GM06990 (cell line): Measurements from ENCODE around the gene NCBP3.
A peak's percentile ranks its signal among the peaks of the same experiment; 100 is the strongest.
"Not testable (repeated sequence)": the region's sequence is repeated elsewhere in the genome, so short reads cannot be mapped to it uniquely, and the experiment has no call there.

Experiments used
- DNase-seq: peaks from one replicate; pipeline ENCODE4 v3.0.0-alpha.2; 2011; ENCODE audit not compliant: insufficient read length; ENCODE audit errors: extremely low read depth
- H3K27me3 ChIP-seq: replicated peaks from 2 replicates; pipeline ENCODE4 v1.6.0; 2011; ENCODE audit warnings: low read length; ENCODE audit not compliant: control insufficient read depth, insufficient read depth
- H3K36me3 ChIP-seq: 2 replicates; pipeline ENCODE4 v1.5.1; 2011; ENCODE audit warnings: low read length; ENCODE audit not compliant: control insufficient read depth, insufficient read depth
- H3K4me3 ChIP-seq: replicated peaks from 2 replicates; pipeline ENCODE4 v1.5.1; 2011; ENCODE audit warnings: low read depth, mild to moderate bottlenecking, control low read depth, low read length
- CTCF ChIP-seq: IDR thresholded peaks from 2 replicates; pipeline ENCODE4 v1.5.1; 2011; ENCODE audit warnings: low read length, control low read depth, mild to moderate bottlenecking, inconsistent platforms; ENCODE audit not compliant: insufficient read depth, poor library complexity, severe bottlenecking

NCBP3 gene

DNA sequence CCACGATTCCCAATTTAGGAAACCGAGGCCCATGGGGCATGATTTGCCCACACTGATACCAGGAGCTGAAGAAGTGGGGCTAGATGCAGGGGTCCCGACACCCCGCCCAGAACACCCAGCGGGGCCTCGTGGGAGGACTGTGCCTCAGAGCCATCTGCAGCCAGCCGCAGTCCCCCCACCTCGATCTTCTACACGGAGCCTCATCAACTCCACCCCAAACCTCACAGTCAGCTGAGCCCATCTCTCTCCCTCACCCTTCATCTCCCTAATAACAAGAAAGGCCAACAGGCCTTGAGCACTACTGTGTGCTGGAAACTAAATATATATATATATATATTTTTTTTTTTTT, 49.2 kb downstream of the NCBP3 start:
- H3K27me3 ChIP-seq = no peaks in the 10 kb centered on the region
- no peak overlapping the region for H3K4me3 ChIP-seq
- no peak for DNase-seq
- peaks cover 2% of the 10 kb centered on the region; the same call in 1 of the 2 replicates for H3K36me3 ChIP-seq
- TF ChIP-seq CTCF = no peak

GRCh38 chr17:3796110-3796821, 49.8 kb downstream of the NCBP3 start:
- Histone ChIP-seq H3K27me3 (no peaks in the 10 kb centered on the region), H3K36me3 (peaks cover under 1% of the 10 kb centered on the region; the same call in 1 of the 2 replicates), H3K4me3 (no peak overlapping the region)
- peak; percentile 89 for DNase-seq
- peak; percentile 3 for TF ChIP-seq CTCF

- H3K4me3 ChIP-seq = no peak overlapping the region
- H3K27me3 ChIP-seq = no peaks in the 10 kb centered on the region
- no peaks in the 10 kb centered on the region for H3K36me3 ChIP-seq
- no peak for TF ChIP-seq CTCF
- peak; percentile 45 for DNase-seq
These were observed 50.5 kb downstream of the NCBP3 start for GRCh38 chr17:3795390-3796102.

GRCh38 chr17:3794557-3795389, 51.3 kb downstream of the NCBP3 start:
- H3K4me3 ChIP-seq = no peak overlapping the region
- no peak for DNase-seq
- H3K36me3 ChIP-seq = no peaks in the 10 kb centered on the region
- H3K27me3 ChIP-seq = no peaks in the 10 kb centered on the region
- no peak for TF ChIP-seq CTCF

- H3K27me3 ChIP-seq, DNase-seq, H3K4me3 ChIP-seq, H3K36me3 ChIP-seq: not testable (repeated sequence)
These were observed 51.9 kb downstream of the NCBP3 start for GRCh38 chr17:3794152-3794551.

- H3K36me3 ChIP-seq, DNase-seq, H3K4me3 ChIP-seq: not testable (repeated sequence)
These were observed 52.8 kb downstream of the NCBP3 start for GRCh38 chr17:3793258-3793657.

More at GRCh38 chr17:3793258-3793657, 52.8 kb downstream of the NCBP3 start:
- H3K27me3 ChIP-seq = not testable (repeated sequence)
